22Rv1 (cell line): ENCODE measurements around the gene BOLA2B.
"Not testable (repeated sequence)": the region's sequence is repeated elsewhere in the genome, so short reads cannot be mapped to it uniquely, and the experiment has no call there.

ENCODE experiments used
- H3K27ac ChIP-seq: fragments of 450-650 bp; 2 replicates; pipeline ENCODE4 v1.5.1; 2017
- ZFX ChIP-seq: fragments of 450-650 bp; IDR thresholded peaks from 2 replicates; pipeline ENCODE4 v1.6.1; 2017; ENCODE audit warnings: antibody characterized with exemption, borderline replicate concordance
- TF ChIP-seq, protein P1 (sequence below): fragments of 450-650 bp; IDR thresholded peaks from 2 replicates; pipeline ENCODE4 v1.5.1; 2017; ENCODE audit warnings: mild to moderate bottlenecking

Gene BOLA2B

DNA sequence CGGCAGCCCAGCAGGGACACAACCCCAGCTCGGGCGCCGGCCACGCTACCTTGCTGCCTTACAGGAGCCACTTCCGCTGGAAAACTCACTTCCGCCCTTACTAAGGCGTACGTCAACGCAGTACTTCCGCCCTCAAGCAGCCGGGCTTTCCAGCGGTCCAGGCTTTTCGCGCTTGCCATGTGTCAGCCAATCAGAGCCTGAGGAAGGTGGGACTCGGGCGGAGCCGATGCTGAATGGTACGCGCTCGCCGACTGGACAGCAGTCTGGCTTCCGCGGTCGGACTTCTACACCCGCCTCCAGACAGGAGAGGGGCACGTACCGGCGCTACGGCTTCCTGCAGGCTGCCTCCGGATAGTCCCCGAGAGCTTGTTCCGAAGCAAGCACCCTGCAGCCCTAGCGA, at the start of gene BOLA2B, which contains the start of gene SLX1A:
Gene BOLA2B, minus strand, starts transcription at position 52 of the 400 bp plus-strand sequence. CDS start 71 bp downstream, outside the sequence.
Gene SLX1A, plus strand, starts transcription at position 261 of the 400 bp plus-strand sequence. CDS start 210 bp downstream, outside the sequence.
- H3K27ac ChIP-seq, result not testable (repeated sequence)

DNA sequence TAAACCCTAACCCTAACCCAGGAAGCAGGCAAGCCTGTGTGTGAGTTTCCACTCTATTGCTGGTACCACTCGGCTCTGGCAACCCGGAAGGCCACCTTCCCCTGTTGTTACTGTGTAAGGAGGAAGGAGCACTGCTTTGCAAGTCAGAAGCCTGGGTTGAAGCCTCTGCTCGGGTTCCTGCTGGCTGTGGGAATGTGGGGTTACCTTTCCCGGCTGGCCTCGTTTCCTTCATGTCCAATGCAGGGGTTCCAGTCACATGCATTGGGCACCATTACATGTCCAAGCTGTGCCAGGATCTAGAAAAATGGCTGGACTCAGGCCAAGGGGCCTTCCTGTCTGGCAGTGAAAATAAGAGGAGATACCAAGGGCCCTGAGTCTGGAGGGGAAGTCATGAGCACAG, 23.6 kb upstream of the BOLA2B start:
- not testable (repeated sequence) for H3K27ac ChIP-seq

DNA sequence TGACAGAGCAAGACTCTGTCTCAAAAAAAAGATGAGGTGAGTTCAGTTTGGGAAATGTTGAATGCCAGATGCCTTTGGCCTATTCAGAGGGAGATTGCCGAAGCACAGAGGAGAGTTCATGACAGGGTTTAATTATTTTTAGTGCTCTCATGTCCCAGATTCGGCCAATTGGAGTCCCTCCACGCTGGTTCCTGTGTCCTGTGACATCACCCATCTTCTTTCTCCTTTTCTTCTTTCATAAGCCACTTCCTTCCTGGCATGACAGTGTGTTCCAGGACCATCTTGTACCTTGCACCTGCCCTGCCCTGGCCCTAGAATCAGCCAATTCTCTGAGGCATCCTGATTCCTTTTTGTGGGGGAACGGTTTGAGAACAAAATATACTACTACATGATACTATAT, 17.9 kb upstream of the BOLA2B start:
- not testable (repeated sequence) for H3K27ac ChIP-seq

DNA sequence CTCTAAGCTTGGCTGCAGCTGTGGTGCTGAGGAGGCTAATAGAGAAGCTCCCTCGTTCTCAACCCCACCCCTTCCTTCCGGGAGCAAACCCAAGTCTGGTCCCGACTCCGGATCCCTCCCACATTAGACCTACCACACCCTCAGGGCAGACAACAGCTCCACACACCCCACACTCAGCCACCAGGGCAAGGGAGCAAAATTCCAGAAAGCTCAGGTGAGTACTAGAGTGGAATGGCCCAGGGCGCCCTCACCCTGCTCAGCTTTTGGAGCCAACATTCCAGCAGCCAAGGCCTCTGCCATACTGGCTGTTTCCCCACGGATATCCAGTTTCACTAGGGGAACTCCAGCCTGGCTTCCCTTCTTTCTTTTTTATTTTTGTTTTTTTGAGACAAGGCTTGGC, 15.6 kb upstream of the BOLA2B start:
- not testable (repeated sequence) for H3K27ac ChIP-seq

DNA sequence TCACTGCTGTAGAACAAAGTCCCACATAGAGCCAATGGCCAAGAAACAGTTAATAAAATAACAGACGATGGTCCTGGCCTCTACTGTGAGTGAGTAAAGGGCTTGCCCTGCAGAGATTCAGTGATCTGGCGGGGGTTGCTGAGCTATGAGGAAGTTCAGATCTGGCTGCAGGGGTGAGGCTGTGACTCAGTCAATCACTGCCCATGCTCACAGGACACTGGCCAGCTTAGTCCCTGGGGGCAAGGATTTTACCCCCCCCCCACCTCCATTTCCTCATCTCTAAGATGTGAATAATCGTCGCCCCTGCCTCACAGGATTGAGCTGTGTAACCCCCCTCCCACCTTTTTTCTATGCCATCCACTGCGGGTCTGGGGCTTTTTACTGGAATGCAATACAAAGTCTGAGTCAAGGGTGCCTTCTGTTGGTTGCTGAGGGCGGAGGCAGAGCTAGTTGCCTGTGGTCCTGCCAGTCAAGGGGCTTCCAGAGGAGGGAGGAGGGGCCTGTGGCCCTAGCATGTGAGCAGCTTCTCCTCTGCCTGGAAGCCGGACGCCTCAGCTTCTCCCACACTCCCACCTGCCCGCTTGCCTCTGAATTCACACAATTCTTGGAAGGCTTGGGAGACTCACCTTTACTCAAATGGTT, 13.7 kb upstream of the BOLA2B start:
- not testable (repeated sequence) for H3K27ac ChIP-seq

DNA sequence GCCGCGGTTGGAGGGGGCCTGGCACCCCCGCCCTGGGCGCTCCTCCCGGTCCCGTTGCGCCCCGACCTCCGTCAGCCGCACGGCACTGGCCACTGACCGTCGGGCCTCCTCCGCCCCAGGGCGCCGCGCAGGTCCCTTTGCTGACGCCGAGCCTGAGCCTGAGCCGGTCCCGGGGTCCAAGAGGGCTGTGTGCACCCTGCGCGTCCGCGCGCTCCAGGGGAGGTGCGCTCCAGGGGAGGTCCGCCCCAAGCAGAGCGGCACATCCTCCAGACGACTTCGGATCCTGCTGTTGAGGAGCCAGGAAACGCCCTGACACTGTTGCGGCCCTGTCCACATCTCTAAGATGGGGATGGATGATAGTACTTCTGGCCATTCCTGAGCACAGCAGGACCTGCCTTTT, 12.8 kb upstream of the BOLA2B start:
- not testable (repeated sequence) for H3K27ac ChIP-seq

DNA sequence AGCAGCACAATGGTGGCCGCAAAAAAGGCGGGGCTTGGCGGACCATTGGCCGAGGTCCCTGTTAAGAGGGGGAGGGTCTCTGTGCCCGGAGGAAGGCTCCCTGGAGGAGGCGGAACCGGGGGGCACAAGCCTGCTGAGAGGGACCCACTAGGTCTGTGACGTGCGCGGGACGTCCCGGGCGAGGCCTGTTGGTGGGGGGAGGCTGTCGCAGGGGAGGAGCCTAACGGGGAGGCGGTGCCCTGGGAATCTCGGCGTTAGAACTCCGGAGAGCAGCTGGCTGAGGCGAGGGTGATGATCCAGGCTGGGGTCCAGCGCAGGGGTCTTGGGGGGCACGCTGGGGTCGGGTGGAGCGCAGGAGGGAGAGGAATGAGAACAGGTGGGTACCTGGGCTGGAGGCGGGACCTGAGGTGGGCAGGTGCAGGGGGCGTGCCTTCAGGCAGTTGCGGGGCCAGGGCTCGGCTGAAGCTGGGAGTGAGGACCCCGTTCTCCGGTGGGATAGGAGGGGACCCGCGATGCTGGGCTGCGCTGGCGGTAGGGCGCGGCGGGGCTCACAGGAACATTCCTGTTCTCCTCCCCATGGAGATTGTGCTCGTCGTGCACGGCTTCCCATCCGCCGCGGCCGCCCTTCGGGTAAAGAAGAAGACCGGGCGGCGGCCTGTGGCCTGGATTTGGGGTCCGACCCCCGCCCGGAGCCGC, 12.2 kb upstream of the BOLA2B start:
- not testable (repeated sequence) for H3K27ac ChIP-seq

DNA sequence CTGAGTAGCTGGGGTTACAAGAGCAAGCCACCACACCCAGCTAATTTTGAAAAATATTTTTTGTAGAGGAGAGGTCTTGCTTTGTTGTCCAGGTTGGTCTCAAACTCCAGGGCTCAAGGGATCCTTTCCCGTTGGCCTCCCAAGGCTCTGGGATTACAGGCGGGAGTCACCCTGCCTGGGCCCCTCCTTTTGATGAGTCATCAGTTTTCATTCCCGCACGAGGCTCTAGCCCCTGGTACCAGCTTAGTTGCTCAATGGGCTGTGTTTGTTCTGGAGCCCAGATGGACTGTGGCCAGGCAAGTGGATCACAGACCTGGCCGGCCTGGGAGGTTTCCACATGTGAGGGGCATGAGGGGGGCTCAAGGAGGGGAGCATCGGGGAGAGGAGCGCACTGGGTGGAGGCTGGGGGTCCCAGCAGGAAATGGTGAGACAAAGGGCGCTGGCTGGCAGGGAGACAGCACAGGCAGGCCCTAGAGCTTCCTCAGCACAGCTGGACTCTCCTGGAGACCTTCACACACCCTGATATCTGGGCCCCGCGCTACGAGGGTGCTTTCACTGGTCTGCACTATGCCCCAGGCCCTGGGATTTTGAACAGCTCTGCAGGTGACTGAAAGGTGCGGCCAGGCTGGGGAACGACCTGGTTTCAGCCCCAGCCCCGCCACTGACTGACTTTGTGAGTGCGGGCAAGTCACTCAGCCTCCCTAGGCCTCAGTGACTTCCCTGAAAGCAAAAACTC, 6.3 kb upstream of the BOLA2B start:
- not testable (repeated sequence) for H3K27ac ChIP-seq

DNA sequence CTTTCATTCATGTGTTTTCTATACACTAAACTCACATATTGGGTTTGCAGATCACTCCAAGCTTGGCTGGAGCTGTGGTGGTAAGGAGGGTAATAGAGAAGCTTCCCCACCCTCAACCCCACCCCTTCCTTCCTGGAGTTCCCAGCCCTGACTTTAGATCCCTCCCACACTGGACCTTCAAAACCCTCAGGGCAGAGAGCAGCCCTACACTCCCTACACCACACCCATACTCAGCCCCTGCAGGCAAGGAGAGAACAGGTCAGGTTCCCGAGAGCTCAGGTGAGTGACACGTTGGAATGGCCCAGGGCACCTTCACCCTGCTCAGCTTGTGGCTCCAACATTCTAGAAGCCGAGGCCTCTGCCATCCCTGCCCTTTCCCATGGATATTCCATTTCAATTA, 5.6 kb upstream of the BOLA2B start, which contains the start of gene SULT1A3:
Gene SULT1A3, plus strand, starts transcription at position 207 of the 400 bp plus-strand sequence. CDS start 1,474 bp downstream, outside the sequence.
- not testable (repeated sequence) for H3K27ac ChIP-seq

DNA sequence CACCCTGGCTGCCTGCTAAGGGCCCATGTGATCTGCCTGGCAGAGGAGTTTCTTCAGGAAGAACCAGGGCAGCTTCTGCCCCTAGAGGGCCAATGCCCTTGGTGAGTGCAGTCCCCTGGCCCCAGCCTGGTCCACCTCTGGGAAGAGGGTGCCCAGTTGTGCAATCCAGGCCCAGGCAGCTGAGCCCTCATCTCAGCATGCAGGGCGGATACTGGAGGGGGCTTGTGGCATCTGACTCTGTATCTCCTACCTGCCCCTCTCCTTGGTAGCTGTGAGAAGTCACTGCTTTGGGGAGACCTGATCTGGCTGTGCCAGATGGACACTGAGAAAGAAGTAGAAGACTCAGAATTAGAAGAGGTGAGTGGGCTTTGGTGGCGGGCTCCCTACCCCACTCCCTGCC, 3.5 kb upstream of the BOLA2B start:
- H3K27ac ChIP-seq, result not testable (repeated sequence)

DNA sequence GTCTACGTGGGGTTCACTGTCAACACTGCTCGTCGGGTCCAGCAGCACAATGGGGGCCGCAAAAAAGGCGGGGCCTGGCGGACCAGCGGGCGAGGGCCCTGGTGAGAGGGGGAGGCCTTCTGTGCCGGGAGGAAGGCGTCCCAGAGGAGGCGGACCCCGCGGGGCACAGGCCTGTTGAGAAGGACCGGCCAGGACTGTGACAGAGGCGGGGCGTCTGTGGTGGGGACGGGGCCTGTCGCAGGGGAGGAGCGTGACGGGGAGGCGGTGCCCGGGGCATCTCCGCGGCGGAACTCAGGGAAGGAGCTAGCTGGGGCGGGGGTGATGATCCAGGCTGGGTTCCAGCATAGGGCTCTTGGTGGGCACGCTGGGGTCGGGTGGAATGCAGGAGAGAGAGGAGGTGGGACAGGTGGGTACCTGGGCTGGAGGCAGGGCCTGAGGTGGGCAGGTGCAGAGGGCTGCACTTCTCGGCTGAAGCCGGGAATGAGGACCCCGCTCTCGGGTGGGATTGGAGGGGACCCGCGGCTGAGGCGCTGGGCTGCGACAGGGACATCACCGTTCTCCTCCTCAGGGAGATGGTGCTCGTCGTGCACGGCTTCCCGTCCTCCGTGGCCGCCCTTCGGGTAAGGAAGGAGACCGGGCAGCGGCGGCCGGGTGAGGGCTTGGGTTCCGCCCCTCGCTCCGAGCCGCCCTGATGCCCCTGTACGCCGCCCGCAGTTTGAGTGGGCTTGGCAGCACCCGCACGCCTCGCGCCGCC, 883 bp upstream of the BOLA2B start:
- H3K27ac ChIP-seq, result not testable (repeated sequence)

DNA sequence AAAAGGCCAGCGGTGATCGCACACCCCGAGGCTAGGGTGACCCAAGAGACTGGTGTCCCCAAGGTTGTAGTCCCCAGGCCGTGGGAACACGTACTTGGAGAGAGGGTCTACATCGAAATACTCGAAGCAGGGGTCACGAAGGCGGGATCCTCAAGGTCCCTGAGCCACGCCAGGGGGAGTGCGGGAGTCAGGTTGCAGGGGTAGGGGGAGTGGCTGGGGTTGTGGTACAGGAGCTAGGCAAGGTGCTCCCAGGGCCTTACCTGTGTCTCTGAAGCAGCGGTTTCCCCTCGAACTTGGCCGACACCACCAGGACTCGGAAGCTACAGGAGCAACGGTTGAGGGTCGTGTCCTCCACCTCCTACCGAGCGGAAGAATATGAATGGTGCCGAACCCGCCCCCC, 368 bp downstream of the BOLA2B start:
- not testable (repeated sequence) for H3K27ac ChIP-seq

DNA sequence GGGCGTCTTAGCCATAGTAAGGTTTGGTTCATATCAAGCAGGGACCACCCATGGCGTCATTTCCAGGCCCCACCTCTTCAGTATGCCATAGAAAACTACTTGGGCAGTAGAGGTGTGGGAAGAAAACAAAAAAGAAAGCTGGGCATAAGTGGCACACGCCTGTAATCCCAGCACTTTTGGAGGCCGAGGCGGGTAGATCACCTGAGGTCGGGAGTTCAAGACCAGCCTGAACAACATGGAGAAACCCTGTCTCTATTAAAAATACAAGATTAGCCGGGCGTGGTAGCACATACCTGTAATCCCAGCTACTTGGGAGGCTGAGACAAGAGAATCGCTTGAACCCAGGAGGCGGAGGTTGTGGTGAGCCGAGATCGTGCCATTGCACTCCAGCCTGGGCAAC, 2.3 kb downstream of the BOLA2B start:
- not testable (repeated sequence) for H3K27ac ChIP-seq

DNA sequence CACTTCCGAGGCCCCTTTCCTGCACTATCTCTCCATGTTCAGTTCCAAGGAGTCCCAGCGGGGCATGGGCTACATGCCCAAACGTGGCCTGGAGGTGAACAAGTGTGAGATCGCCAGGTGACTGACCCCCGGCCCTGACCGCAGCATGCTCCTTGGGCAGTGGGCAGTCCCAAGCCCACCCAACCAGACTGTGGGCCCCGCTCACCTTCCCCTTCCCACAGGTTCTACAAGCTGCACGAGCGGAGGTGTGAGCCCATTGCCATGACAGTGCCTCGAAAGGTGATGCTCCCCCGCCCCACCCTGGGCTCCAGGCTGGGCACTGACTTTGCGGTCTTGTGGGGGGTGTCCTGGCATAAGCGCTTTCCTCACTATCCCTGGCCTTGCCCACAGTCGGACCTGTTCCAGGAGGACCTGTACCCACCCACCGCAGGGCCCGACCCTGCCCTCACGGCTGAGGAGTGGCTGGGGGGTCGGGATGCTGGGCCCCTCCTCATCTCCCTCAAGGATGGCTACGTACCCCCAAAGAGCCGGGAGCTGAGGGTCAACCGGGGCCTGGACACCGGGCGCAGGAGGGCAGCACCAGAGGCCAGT, 5.4 kb downstream of the BOLA2B start:
- TF ChIP-seq, protein P1, sequence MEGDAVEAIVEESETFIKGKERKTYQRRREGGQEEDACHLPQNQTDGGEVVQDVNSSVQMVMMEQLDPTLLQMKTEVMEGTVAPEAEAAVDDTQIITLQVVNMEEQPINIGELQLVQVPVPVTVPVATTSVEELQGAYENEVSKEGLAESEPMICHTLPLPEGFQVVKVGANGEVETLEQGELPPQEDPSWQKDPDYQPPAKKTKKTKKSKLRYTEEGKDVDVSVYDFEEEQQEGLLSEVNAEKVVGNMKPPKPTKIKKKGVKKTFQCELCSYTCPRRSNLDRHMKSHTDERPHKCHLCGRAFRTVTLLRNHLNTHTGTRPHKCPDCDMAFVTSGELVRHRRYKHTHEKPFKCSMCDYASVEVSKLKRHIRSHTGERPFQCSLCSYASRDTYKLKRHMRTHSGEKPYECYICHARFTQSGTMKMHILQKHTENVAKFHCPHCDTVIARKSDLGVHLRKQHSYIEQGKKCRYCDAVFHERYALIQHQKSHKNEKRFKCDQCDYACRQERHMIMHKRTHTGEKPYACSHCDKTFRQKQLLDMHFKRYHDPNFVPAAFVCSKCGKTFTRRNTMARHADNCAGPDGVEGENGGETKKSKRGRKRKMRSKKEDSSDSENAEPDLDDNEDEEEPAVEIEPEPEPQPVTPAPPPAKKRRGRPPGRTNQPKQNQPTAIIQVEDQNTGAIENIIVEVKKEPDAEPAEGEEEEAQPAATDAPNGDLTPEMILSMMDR, result no peak
- no peak for TF ChIP-seq ZFX
- H3K27ac ChIP-seq, result no peak overlapping the region
